Hepatic stellate cell (primary cell): ENCODE measurements around the gene SGIP1.
"Not testable (repeated sequence)": the region's sequence is repeated elsewhere in the genome, so short reads cannot be mapped to it uniquely, and the experiment has no call there.

ENCODE experiments used
- DNase-seq: peaks from one replicate; pipeline ENCODE4 v3.0.0; 2011; ENCODE audit warnings: low spot score

The SGIP1 gene

GRCh38 chr1:66732407-66733166 lies 198.6 kb downstream of the SGIP1 start:
- no peak for DNase-seq

DNA sequence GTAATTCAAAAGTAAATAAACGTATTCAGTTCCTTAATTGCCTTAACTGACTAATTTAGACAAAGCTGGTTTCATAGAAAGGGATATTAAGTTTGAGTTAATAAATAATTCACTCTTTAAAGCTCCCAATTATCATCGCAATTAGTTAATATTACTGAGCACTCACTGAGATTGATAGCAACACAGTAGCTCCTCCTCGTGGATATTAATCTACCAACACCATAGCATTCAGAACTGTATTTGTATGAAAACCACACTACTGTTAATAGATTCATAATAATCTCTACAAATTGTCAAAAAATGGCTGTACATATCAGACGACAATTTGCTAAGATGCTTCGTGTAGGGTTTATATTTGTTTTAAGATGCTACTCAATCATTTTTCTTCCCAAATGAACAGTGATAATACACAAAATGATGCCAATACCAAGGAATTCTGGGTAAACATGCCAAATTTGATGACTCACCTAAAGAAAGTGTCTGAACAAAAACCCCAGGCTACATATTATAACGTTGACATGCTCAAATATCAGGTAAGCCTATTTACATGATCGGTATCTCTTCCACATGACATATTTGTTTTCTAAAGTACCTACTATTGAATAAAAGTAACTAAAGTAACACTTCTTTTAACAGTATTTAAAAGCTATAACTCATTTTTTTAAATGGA lies 199.5 kb downstream of the SGIP1 start:
- no peak for DNase-seq

- not testable (repeated sequence) for DNase-seq
Measured at GRCh38 chr1:66734531-66734930, 200.6 kb downstream of the SGIP1 start.

DNA sequence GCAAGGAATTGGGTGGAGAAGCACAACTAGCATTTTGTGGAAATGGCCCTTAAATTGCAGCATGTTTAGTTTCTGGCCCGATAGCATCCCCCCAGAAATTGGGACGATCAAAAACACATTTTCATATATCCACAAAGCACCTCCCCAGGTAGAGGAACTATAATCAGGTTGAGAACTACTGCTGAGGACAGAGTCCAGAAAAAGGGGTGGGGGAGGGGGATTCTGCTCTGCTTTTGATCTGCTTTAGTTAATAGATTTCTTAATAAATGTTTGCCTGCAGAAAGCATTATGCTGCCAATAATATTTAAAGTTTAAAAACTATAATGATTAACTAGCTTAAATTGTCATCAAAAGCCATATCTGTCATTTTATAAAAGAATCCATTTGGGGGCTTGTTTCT lies 203.9 kb downstream of the SGIP1 start:
- no peak for DNase-seq

DNA sequence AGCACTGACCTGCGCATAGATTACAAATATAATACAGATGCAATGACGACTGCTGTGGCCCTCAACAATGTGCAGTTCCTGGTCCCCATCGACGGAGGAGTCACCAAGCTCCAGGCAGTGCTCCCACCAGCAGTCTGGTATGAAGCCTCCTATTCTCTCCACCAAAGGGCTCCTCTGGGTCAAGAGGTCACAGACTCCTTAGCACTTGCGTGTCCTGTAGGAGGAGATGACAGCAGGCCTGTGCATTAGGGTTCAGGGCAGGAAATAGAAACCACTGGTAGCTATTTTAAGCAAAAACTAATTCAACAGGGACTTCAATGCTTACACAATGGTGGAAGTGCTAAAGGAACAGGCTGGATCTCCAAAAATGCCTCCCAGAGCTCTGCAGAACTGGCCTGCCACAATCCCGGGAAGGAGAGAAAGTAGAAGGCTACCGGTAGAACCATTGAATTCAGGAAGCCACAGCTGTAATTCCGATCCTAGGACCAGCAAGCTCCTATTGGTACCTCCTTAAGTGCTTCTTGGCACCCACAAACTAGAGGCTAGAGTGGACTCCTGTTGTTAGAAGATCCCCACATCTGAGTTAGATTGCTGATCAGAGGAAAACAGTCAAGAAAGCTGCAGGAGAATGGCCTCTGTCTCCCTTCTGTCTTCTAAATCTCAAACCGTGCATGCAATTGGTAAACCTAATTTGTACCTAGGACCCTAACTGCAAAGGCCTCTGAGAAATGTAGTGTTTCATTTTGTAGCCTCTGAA lies 205.6 kb downstream of the SGIP1 start:
- no peak for DNase-seq

DNA sequence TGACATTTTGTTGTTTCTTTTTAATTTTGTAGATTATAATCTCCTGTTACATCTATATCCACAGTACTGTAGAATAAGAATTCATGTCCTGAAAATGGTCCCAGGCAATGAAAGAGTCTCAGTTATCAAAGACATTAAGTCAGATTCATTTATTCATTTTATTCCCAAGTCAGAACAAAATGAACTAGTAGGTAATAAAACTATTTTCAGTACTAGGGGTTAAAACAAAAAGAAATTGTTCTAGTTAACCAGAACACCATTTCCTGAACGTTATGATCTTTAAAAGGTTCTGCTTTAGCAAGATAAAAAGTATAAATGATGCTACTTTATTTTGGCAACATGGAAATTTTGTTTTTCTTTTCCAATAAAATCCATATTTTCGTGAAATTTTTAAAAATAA lies 211.5 kb downstream of the SGIP1 start:
- no peak for DNase-seq

DNA sequence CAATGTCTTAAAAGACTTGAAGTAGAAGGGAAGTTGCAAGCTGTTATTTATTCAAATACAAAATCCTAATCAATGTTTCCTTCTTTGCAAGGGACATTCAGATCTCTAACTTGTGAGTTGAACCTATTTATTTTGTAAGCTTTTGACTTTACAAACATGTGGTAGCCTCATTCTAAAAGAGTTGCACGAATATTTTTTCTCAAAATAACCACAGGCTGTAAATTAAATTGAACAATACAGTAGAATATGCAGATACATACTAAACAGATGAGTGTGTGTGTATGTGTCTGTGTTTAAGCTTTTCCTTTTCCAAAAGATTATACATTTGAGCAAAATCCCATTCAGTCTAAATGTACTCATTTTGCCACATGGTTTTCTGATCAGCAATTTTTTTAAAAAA lies 213.5 kb downstream of the SGIP1 start:
- DNase-seq: no peak

GRCh38 chr1:66750577-66750976 lies 216.6 kb downstream of the SGIP1 start:
- DNase-seq: no peak

- DNase-seq: no peak
Measured at GRCh38 chr1:66751160-66751559, 217.2 kb downstream of the SGIP1 start.

DNA sequence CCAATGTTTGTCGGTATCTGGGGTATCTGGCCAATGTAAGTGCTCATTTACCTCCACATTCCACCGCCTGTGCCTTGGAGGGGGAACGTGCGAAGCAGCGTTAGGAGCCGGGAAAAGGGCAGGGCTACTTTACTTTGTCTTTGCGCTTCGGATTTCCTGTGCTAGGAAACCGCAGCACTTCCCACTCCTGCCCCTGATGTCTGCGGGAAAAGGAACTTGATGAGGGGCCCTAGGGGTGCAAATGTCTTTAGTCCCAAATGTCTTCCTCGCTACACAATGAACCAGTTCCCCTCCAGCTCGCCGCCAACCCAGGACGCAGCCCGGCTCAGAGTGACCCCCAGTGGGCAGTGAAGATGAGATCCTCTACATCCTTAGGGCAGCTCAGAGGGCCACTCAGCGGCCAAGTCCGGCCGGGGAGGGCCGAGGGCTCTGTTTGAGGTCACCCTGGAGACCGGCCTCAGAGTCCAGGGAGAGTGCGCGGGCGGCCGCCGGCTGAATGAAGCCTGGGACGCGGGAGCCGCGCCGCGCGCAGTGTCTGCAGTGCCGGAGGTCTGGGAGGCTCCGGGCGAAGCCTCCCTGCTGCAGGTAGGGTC lies 218.1 kb downstream of the SGIP1 start, which contains the start of gene DYNLT5:
DYNLT5 (plus strand) TSS at position 460 of the 593 bp plus-strand sequence. CDS start 2,200 bp downstream, outside the sequence.
- DNase-seq: peak; percentile 66

DNA sequence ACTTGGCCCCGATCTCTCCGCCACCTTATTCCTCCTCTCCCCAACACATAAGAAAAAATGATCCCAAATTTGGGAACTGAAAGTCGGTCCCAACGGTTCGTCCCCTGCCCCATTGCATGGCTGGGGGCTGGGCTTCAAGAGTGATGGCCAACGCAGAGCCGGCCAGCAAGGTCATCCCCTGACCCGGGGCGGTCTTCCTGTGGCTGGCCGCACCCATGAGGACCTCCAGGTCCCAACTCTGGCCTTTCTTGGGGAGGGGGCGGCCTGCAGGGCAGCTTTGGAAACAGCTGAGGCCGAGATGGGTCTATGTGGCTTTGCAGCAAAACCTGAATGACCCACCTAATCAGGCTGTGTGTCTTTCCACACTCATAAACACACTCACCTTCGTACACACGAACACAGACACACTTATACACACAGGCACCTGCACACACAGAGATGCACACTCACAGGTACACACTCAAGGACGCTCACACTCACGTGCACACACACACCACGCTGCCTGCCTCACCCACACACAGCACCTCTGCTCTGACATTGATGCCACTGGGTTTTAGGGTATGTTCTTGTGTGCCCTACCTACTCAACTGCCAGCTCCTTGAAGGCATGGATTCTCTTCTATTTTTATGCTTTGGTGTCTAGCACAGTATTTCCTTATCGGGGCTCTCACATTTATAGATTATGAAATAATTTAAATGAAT lies 218.9 kb downstream of the SGIP1 start:
- no peak for DNase-seq

GRCh38 chr1:66757722-66758240 lies 223.8 kb downstream of the SGIP1 start:
- DNase-seq: no peak

GRCh38 chr1:66758241-66758755 lies 224.3 kb downstream of the SGIP1 start:
- no peak for DNase-seq

DNA sequence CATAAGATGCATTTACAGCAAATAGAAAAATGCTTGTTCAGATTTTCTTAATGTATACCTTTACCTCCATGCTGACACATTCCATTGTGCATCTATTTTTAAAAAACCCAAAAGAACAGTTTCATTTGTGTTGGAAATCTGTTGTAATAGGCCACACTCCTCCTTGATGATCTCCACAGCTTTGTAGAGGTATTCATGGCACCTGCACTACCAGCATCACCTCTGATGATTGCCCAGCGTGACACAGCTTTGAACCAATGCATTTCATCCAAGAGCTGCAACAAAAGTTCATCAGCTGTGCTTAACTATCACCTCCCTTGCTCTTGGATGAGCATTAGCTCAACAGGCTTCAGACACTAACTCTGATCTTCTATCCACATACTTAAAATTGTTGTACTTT lies 226.6 kb downstream of the SGIP1 start:
- no peak for DNase-seq

DNA sequence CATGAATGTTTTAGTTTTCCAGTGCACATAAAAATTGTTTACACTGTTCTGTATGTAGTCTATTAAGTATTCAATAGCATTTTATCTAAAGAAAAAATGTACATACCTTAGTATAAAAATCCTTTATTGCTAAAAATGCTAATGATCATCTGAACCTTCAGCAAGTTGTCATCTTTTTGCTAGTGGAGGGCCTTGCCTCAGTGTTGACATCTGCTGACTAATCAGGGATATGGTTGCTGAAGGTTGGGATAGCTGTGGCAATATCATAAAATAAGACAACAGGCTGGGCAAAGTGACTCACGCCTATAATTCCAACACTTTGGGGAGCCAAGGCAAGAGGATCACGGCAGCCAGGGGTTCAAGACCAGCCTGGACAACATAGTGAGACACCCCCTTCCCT lies 227.3 kb downstream of the SGIP1 start:
- no peak for DNase-seq

DNA sequence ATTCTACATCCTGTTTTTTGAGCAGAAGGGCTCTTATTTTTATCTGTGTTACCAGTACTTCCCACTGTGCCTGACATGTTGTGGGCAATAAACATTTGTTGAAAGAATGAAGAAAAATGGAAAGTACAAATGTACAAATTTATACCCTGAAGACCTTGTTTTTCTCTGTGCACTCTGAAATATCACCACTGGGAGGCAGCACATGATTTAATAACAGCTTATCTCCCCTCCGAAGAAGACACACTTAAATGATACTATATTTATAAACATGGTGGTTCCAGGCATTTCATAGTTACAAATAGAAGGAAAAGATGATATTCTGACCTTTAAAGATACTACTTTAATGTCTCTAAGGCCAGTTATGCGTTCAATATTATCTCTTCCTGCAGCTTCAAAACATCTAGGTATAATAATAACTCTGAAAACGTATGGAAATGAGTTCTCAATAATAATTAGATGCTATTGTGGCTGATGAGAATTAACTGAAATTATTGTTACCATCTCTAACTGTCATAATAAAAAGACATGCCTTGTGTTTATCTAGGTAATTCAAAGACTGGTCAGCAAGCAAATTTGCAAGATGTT lies 231.1 kb downstream of the SGIP1 start:
- peak; percentile 21 for DNase-seq

GRCh38 chr1:66767626-66768025 lies 233.7 kb downstream of the SGIP1 start:
- DNase-seq: no peak

GRCh38 chr1:66768965-66769364 lies 235.0 kb downstream of the SGIP1 start:
- DNase-seq: no peak

- DNase-seq: no peak
Measured at GRCh38 chr1:66769512-66770229, 235.7 kb downstream of the SGIP1 start.

GRCh38 chr1:66770240-66770639 lies 236.3 kb downstream of the SGIP1 start:
- DNase-seq: no peak
